H9 (cell line): ENCODE results near the gene NOL7. TPM values are rescaled to one million over a fixed set of nuclear protein-coding genes. Genes with fewer than 3 reads are reported as not detected.

Source experiments
- DNase-seq: peaks from one replicate; pipeline ENCODE4 v3.0.0-alpha.2; 2017
- H2AFZ ChIP-seq: one replicate; pipeline ENCODE4 v1.6.1; 2013; ENCODE audit warnings: mild to moderate bottlenecking, low read length, control low read depth, moderate library complexity
- H2AK5ac ChIP-seq: 2 replicates; pipeline ENCODE4 v1.6.1; 2013; ENCODE audit warnings: low read length, control low read depth, mixed read lengths; ENCODE audit not compliant: insufficient read length
- H2BK120ac ChIP-seq: one replicate; pipeline ENCODE4 v1.6.1; 2013; ENCODE audit warnings: low read depth, mild to moderate bottlenecking, low read length, control low read depth, inconsistent platforms; ENCODE audit not compliant: poor library complexity, severe bottlenecking
- H2BK12ac ChIP-seq: 2 replicates; pipeline ENCODE4 v1.6.1; 2013; ENCODE audit warnings: low read length, control low read depth, mixed read lengths, low read depth; ENCODE audit not compliant: insufficient read length
- H2BK15ac ChIP-seq: 2 replicates; pipeline ENCODE4 v1.6.1; 2013; ENCODE audit warnings: low read depth, low read length, control low read depth
- H2BK20ac ChIP-seq: one replicate; pipeline ENCODE4 v1.6.1; 2013; ENCODE audit warnings: low read depth, mild to moderate bottlenecking, low read length, control low read depth, inconsistent platforms; ENCODE audit not compliant: poor library complexity, severe bottlenecking
- H2BK5ac ChIP-seq: 2 replicates; pipeline ENCODE4 v1.6.1; 2013; ENCODE audit warnings: low read length, control low read depth, mixed read lengths; ENCODE audit not compliant: insufficient read length
- H3K14ac ChIP-seq: 2 replicates; pipeline ENCODE4 v1.6.1; 2013; ENCODE audit warnings: low read length, control low read depth; ENCODE audit not compliant: insufficient read depth
- H3K18ac ChIP-seq: 2 replicates; pipeline ENCODE4 v1.6.1; 2013; ENCODE audit warnings: low read depth, mild to moderate bottlenecking, mixed read lengths, low read length, control low read depth; ENCODE audit not compliant: insufficient read length
- H3K23ac ChIP-seq: 2 replicates; pipeline ENCODE4 v1.6.1; 2013; ENCODE audit warnings: low read length, control low read depth, mixed read lengths, low read depth; ENCODE audit not compliant: insufficient read length
- H3K23me2 ChIP-seq: 2 replicates; pipeline ENCODE4 v1.6.1; 2013; ENCODE audit warnings: low read depth, mild to moderate bottlenecking, mixed read lengths, low read length, control low read depth; ENCODE audit not compliant: insufficient read length, poor library complexity, severe bottlenecking
- H3K27ac ChIP-seq: 2 replicates; pipeline ENCODE4 v1.5.1; 2013; ENCODE audit warnings: low read length, control low read depth, mixed read lengths, low read depth; ENCODE audit not compliant: insufficient read length
- H3K27me3 ChIP-seq: 2 replicates; pipeline ENCODE4 v1.6.1; 2013; ENCODE audit warnings: low read length, control low read depth, inconsistent platforms; ENCODE audit not compliant: insufficient read depth
- H3K4ac ChIP-seq: 2 replicates; pipeline ENCODE4 v1.6.1; 2013; ENCODE audit warnings: low read depth, mild to moderate bottlenecking, control low read depth, inconsistent platforms, low read length, moderate library complexity
- H3K4me1 ChIP-seq: 2 replicates; pipeline ENCODE4 v1.6.1; 2013; ENCODE audit warnings: low read length, control low read depth, inconsistent platforms; ENCODE audit not compliant: insufficient read depth
- H3K4me2 ChIP-seq: 2 replicates; pipeline ENCODE4 v1.6.1; 2013; ENCODE audit warnings: low read length, control low read depth, mixed read lengths; ENCODE audit not compliant: insufficient read length, insufficient read depth
- H3K56ac ChIP-seq: 2 replicates; pipeline ENCODE4 v1.6.1; 2013; ENCODE audit warnings: low read depth, mild to moderate bottlenecking, mixed read lengths, low read length, control low read depth; ENCODE audit not compliant: insufficient read length
- H3K79me1 ChIP-seq: 2 replicates; pipeline ENCODE4 v1.6.1; 2013; ENCODE audit warnings: low read depth, mild to moderate bottlenecking, moderate library complexity, low read length, control low read depth, inconsistent platforms; ENCODE audit not compliant: insufficient read depth, poor library complexity, severe bottlenecking
- H3K79me2 ChIP-seq: 2 replicates; pipeline ENCODE4 v1.6.1; 2013; ENCODE audit warnings: low read length, control low read depth, inconsistent platforms; ENCODE audit not compliant: insufficient read depth
- H3K9ac ChIP-seq: 2 replicates; pipeline ENCODE4 v1.6.1; 2013; ENCODE audit warnings: low read length, control low read depth, mixed read lengths; ENCODE audit not compliant: insufficient read length; ENCODE audit errors: extremely low read depth
- H3K9me3 ChIP-seq: one replicate; pipeline ENCODE4 v1.6.1; 2013; ENCODE audit warnings: low read depth, low read length, inconsistent platforms; ENCODE audit not compliant: control insufficient read depth
- H3T11ph ChIP-seq: one replicate; pipeline ENCODE4 v1.6.1; 2013; ENCODE audit warnings: mild to moderate bottlenecking, low read length, control low read depth, inconsistent platforms
- H4K20me1 ChIP-seq: one replicate; pipeline ENCODE4 v1.6.1; 2013; ENCODE audit not compliant: control insufficient read depth, insufficient read length, insufficient read depth
- H4K5ac ChIP-seq: 2 replicates; pipeline ENCODE4 v1.6.1; 2013; ENCODE audit warnings: low read depth, mild to moderate bottlenecking, mixed read lengths, low read length, control low read depth; ENCODE audit not compliant: insufficient read length
- H4K8ac ChIP-seq: replicated peaks from 2 replicates; pipeline ENCODE4 v1.6.1; 2013; ENCODE audit warnings: low read length, control low read depth, mixed read lengths, low read depth; ENCODE audit not compliant: insufficient read length
- H4K91ac ChIP-seq: 2 replicates; pipeline ENCODE4 v1.6.1; 2013; ENCODE audit warnings: low read depth, mild to moderate bottlenecking, moderate library complexity, mixed read lengths, low read length, control low read depth; ENCODE audit not compliant: insufficient read length
- H3K27ac Mint-ChIP-seq, 3 experiments: 2 replicates in 2 of 3; 3 replicates in 1 of 3; pipeline ENCODE4 v1.8.0; 2020 to 2021; ENCODE audit warnings: mixed read lengths in 3 of 3, mild to moderate bottlenecking in 1 of 3, moderate library complexity in 1 of 3
- H3K27me3 Mint-ChIP-seq: 2 replicates; pipeline ENCODE4 v1.8.0; 2021; ENCODE audit warnings: low read depth, mild to moderate bottlenecking, moderate library complexity, mixed read lengths
- H3K36me3 Mint-ChIP-seq, 3 experiments: 2 replicates in 2 of 3; 3 replicates in 1 of 3; pipeline ENCODE4 v1.8.0; 2020 to 2021; ENCODE audit warnings: low read depth in 3 of 3, mixed read lengths in 3 of 3; ENCODE audit not compliant: insufficient read depth in 1 of 3
- H3K4me1 Mint-ChIP-seq, 2 experiments: 2 replicates each; pipeline ENCODE4 v1.8.0; 2020; ENCODE audit warnings: mixed read lengths in 2 of 2
- H3K4me3 Mint-ChIP-seq, 2 experiments: 2 replicates in 1 of 2; 3 replicates in 1 of 2; pipeline ENCODE4 v1.8.0; 2020 to 2021; ENCODE audit warnings: mild to moderate bottlenecking in 2 of 2, mixed read lengths in 2 of 2, moderate library complexity in 1 of 2
- H3K9me3 Mint-ChIP-seq, 2 experiments: 2 replicates in 1 of 2; 3 replicates in 1 of 2; pipeline ENCODE4 v1.8.0; 2020; ENCODE audit warnings: mild to moderate bottlenecking in 2 of 2, mixed read lengths in 2 of 2, moderate library complexity in 1 of 2
- WGBS: extraction: QIAGEN DNeasy Blood & Tissue Kit; methylation state at CpG from one replicate; pipeline ENCODE4 v1.1.7; 2013; ENCODE audit warnings: missing lambda C conversion rate, low lambda C conversion rate, mixed read lengths; ENCODE audit not compliant: insufficient read length; ENCODE audit errors: extremely low coverage; 5-methylcytosine and 5-hydroxymethylcytosine counted together
- total RNA-seq: library from RNA; stranded (reverse); gene quantifications from 2 replicates; pipeline ENCODE4 v1.2.1, GENCODE V29; 2021
- TF ChIP-seq, protein P1 (sequence below): fragments of 200-600 bp; sonication (generic); conservative IDR thresholded peaks from 3 replicates; pipeline ENCODE4 v1.8.0; 2021; ENCODE audit warnings: antibody characterized with exemption, mild to moderate bottlenecking

The NOL7 gene
- total RNA-seq, 1 experiment from 2014 or later: 72.1 TPM

DNA sequence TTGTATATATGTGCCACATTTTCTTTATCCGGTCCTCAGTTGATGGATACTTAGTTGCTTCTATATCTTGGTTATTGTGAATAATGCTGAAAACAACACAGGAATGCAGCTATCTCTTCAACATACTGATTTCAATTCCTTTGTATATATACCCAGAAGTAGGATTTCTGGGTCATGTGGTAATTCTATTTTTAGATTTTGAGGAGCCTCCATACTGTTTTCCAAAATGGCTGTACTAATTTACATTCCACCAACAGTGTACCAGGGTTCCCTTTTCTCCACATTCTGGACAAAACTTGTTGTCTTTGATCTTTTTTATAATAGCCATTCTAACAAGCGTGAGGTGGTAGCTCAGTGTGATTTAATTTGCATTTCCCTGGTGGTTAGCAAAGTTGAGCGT lies 39.1 kb upstream of the NOL7 start:
- Histone ChIP-seq H3K9ac (no peak overlapping the region), H2BK20ac (no peak overlapping the region), H3K14ac (no peak overlapping the region), H2BK15ac (no peak overlapping the region), H3K18ac (no peak overlapping the region), H2BK12ac (no peak overlapping the region), H2BK5ac (no peak overlapping the region), H3K56ac (no peak overlapping the region), H3K4me2 (no peak overlapping the region), H3K23ac (no peak overlapping the region), H3K4me1 (no peaks in the 10 kb centered on the region), H3K79me1 (no peaks in the 10 kb centered on the region), H3K9me3 (no peaks in the 10 kb centered on the region), H3K27me3 (no peaks in the 10 kb centered on the region), H4K91ac (no peak overlapping the region), H2BK120ac (no peak overlapping the region), H3K23me2 (peaks cover 11% of the 10 kb centered on the region), H4K8ac (no peak overlapping the region), H3K27ac (no peak overlapping the region), H3T11ph (no peak overlapping the region), H4K5ac (no peak overlapping the region), H2AK5ac (no peak overlapping the region), H2AFZ (no peak overlapping the region), H4K20me1 (no peaks in the 10 kb centered on the region), H3K4ac (no peak overlapping the region), H3K79me2 (no peaks in the 10 kb centered on the region; the same call in 1 of the 2 replicates)
- no peak for DNase-seq
- no peaks in the 10 kb centered on the region for H3K27me3 Mint-ChIP-seq
- H3K27ac Mint-ChIP-seq: no peak overlapping the region
- H3K4me3 Mint-ChIP-seq: peak overlapping the region; percentile 6 to 56; a peak in 3 of 5 replicates
- peaks cover 25 to 28% of the 10 kb centered on the region in 2 experiments for H3K4me1 Mint-ChIP-seq
- H3K36me3 Mint-ChIP-seq: peaks cover 5 to 17% (median 14%) of the 10 kb centered on the region in 3 experiments; a peak in 6 of 7 replicates
- H3K9me3 Mint-ChIP-seq: peaks cover 7% of the 10 kb centered on the region in 2 experiments; a peak in 3 of 5 replicates
- TF ChIP-seq, protein P1, sequence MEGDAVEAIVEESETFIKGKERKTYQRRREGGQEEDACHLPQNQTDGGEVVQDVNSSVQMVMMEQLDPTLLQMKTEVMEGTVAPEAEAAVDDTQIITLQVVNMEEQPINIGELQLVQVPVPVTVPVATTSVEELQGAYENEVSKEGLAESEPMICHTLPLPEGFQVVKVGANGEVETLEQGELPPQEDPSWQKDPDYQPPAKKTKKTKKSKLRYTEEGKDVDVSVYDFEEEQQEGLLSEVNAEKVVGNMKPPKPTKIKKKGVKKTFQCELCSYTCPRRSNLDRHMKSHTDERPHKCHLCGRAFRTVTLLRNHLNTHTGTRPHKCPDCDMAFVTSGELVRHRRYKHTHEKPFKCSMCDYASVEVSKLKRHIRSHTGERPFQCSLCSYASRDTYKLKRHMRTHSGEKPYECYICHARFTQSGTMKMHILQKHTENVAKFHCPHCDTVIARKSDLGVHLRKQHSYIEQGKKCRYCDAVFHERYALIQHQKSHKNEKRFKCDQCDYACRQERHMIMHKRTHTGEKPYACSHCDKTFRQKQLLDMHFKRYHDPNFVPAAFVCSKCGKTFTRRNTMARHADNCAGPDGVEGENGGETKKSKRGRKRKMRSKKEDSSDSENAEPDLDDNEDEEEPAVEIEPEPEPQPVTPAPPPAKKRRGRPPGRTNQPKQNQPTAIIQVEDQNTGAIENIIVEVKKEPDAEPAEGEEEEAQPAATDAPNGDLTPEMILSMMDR: no peak
- WGBS: no CpG with 5 or more reads among the region's 3 CpGs
